Vagina (tissue), 2 donors: ENCODE results near the gene HTD2. TPM values are rescaled to one million over a fixed set of nuclear protein-coding genes. Genes with fewer than 3 reads are reported as not detected.

Experiments used
- DNase-seq, 2 donors: peaks; one replicate each; pipeline ENCODE4 v3.0.0-alpha.2; 2017; ENCODE audit errors: extremely low spot score in 2 of 2
- H3K27ac ChIP-seq: fragments of 200-600 bp; sonication (generic); one replicate; pipeline ENCODE4 v1.5.1; 2019
- H3K27me3 ChIP-seq: fragments of 200-600 bp; sonication (generic); one replicate; pipeline ENCODE4 v1.5.1; 2019
- H3K36me3 ChIP-seq, 2 donors: fragments of 200-600 bp; sonication (generic); one replicate each; pipeline ENCODE4 v1.5.1; 2017 to 2019
- H3K4me1 ChIP-seq: fragments of 200-600 bp; sonication (generic); one replicate; pipeline ENCODE4 v1.5.1; 2019
- H3K4me3 ChIP-seq, 2 donors: fragments of 200-600 bp; sonication (generic); 1 replicate in 1 of 2; 2 replicates in 1 of 2; pipeline ENCODE4 v1.5.1; 2016 to 2019
- H3K9me3 ChIP-seq: fragments of 200-600 bp; sonication (generic); one replicate; pipeline ENCODE4 v1.5.1; 2019
- CTCF ChIP-seq, 3 experiments: fragments of 450-650 bp in 2 of 3; fragments of 200-600 bp in 1 of 3; sonication (generic) in 1 of 3; IDR thresholded peaks; one replicate each; pipeline ENCODE4 v1.5.1; 2017 to 2019; ENCODE audit warnings: antibody characterized with exemption in 3 of 3, mild to moderate bottlenecking in 2 of 3, moderate library complexity in 2 of 3
- POLR2A ChIP-seq, 2 donors: fragments of 450-650 bp; IDR thresholded peaks; one replicate each; pipeline ENCODE4 v1.6.1; 2017; ENCODE audit warnings: antibody characterized with exemption in 2 of 2, mild to moderate bottlenecking in 2 of 2, moderate library complexity in 2 of 2
- POLR2AphosphoS5 ChIP-seq, 2 donors: sonication (generic); formaldehyde crosslinking; IDR thresholded peaks; one replicate each; pipeline ENCODE4 v1.9.0; 2017; ENCODE audit warnings: antibody characterized with exemption in 2 of 2, mild to moderate bottlenecking in 2 of 2, low read depth in 1 of 2; ENCODE audit not compliant: insufficient read depth in 1 of 2
- intact Hi-C: fragments of 100-400 bp; cut with DNase I; formaldehyde crosslinking; loops from one replicate; pipeline ENCODE4 v1.15.1; 2023
- total RNA-seq: library from RNA; depleted of rRNA; stranded (reverse); fragments of >200 nt; gene quantifications from one replicate; pipeline ENCODE4 v1.2.3, GENCODE V29; 2016

HTD2 gene
- total RNA-seq, 1 donor from 2014 or later, result 3.7 TPM

DNA sequence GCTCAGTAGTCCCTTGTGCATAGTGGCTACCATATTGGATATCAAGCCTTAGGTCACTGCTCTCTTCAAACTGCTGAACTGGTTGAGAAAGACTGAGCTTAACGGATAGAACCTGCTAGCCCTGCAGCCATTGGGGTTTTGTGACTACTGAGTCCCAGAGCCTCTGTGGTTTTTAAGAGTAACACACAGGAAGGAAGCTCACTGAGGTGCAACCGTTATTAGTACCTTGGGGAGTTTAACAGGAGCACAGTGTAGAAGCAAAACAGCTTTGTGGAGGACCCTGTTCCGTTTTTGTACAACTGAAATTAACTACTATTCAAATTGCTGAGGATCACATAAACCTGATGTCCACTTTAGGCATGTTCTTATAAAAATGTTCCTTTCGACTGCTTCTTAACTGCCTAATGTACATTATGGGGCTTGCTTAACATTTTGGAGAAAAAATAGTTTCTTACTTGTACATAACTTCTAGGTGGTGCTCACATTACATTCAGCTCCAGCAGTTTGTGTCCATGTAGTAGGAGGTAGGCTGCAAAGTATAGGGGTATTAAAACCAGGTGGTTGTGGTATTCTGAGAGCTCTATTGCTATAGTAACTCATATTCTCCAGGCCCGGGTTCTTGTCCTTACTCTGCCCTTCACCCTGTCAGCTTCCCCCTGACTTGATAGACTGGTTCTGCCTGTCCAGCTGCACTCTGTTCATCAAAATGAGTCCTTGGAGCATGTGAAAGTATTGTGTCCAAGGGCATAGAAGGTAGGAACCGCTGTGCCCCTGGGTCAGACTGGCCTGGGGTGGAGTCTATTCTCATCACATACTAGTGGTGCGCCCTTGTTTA lies 43.7 kb downstream of the HTD2 start:
- TF ChIP-seq POLR2AphosphoS5 (IDR thresholded peaks at IDR 0.05; ENCODE audit: insufficient read depth in 1 of 2, low read depth in 1 of 2) (no peak), POLR2A (IDR thresholded peaks at IDR 0.05) (no peak), CTCF (IDR thresholded peaks at IDR 0.05) (no peak)
- H3K27ac ChIP-seq, result no peak overlapping the region

GRCh38 chr3:58350627-58351013 lies 44.3 kb downstream of the HTD2 start:
- H3K4me1 ChIP-seq, result peaks cover 49% of the 10 kb centered on the region
- no peak for TF ChIP-seq POLR2A (IDR thresholded peaks at IDR 0.05)
- no peak for TF ChIP-seq POLR2AphosphoS5 (IDR thresholded peaks at IDR 0.05; ENCODE audit: insufficient read depth in 1 of 2, low read depth in 1 of 2)
- no peak overlapping the region for H3K4me3 ChIP-seq
- no peaks in the 10 kb centered on the region for H3K36me3 ChIP-seq
- no peaks in the 10 kb centered on the region for H3K27me3 ChIP-seq
- intact Hi-C loops, result no loop called here
- no peaks in the 10 kb centered on the region for H3K9me3 ChIP-seq
- no peak overlapping the region for H3K27ac ChIP-seq
- no peak for DNase-seq

More for the DNA sequence above, 43.7 kb downstream of the HTD2 start:
- Histone ChIP-seq H3K36me3 (no peaks in the 10 kb centered on the region), H3K4me3 (no peak overlapping the region), H3K27me3 (no peaks in the 10 kb centered on the region), H3K4me1 (peaks cover 51% of the 10 kb centered on the region), H3K9me3 (no peaks in the 10 kb centered on the region)
- no peak for DNase-seq
- intact Hi-C loops, result no loop called here

DNA sequence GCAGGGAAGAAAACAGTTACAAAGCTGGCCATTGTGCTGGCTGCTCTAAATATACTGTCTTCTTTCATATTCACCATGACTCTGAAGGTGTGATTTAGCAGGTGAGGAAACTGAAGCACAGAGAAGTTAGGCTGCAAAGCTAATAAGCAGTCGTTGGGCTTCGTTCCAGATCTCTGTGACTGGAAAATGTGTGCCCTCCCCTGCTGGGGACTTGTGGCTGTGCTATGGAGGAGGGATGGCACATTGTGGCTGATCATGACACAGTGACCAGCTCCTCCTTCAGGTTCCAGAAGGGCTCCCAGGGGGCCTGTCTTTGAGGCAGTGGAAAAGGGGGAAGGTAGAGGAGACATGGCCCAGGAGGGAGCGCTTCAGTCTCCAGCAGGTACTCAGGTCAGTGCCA lies 45.6 kb downstream of the HTD2 start:
- intact Hi-C loops, result no loop called here

DNA sequence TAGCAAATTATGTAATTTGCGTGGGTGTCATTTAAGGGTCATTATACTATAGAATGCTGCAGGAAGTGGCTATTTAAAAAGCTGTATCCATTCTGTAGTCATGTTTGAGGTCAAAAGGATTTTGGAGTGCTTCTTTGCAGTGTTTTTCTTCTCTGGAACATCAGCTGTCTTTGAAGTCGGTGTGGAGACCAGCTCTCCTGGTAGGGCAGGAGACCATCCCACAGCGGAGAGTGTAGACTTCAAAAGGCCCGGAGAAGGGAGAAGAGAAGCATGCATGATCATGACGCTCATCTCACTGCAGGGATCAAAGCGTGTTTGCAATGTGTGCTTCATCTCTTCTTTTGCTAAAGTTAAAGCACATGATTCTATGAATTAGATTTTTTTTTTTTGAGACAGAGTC lies 46.3 kb downstream of the HTD2 start:
- no peak for DNase-seq
- H3K4me3 ChIP-seq, result no peak overlapping the region
- peaks cover 48% of the 10 kb centered on the region for H3K4me1 ChIP-seq
- intact Hi-C loops, result no loop called here
- H3K27ac ChIP-seq, result no peak overlapping the region
- H3K27me3 ChIP-seq, result no peaks in the 10 kb centered on the region
- TF ChIP-seq POLR2A (IDR thresholded peaks at IDR 0.05), result no peak
- TF ChIP-seq CTCF (IDR thresholded peaks at IDR 0.05), result no peak
- TF ChIP-seq POLR2AphosphoS5 (IDR thresholded peaks at IDR 0.05; ENCODE audit: insufficient read depth in 1 of 2, low read depth in 1 of 2), result no peak
- no peaks in the 10 kb centered on the region for H3K36me3 ChIP-seq
- no peaks in the 10 kb centered on the region for H3K9me3 ChIP-seq

More for the DNA sequence above, 45.6 kb downstream of the HTD2 start:
- Histone ChIP-seq H3K9me3 (no peaks in the 10 kb centered on the region), H3K27ac (no peak overlapping the region), H3K4me3 (no peak overlapping the region), H3K36me3 (no peaks in the 10 kb centered on the region), H3K4me1 (peaks cover 49% of the 10 kb centered on the region), H3K27me3 (no peaks in the 10 kb centered on the region)
- TF ChIP-seq CTCF (IDR thresholded peaks at IDR 0.05) (no peak), POLR2AphosphoS5 (IDR thresholded peaks at IDR 0.05; ENCODE audit: insufficient read depth in 1 of 2, low read depth in 1 of 2) (no peak), POLR2A (IDR thresholded peaks at IDR 0.05) (no peak)
- no peak for DNase-seq

- Histone ChIP-seq H3K27ac (no peak overlapping the region), H3K27me3 (no peaks in the 10 kb centered on the region), H3K9me3 (no peaks in the 10 kb centered on the region), H3K36me3 (no peaks in the 10 kb centered on the region), H3K4me3 (no peak overlapping the region), H3K4me1 (peaks cover 52% of the 10 kb centered on the region)
- no peak for TF ChIP-seq POLR2AphosphoS5 (IDR thresholded peaks at IDR 0.05; ENCODE audit: insufficient read depth in 1 of 2, low read depth in 1 of 2)
- TF ChIP-seq CTCF (IDR thresholded peaks at IDR 0.05), result no peak
- no peak for TF ChIP-seq POLR2A (IDR thresholded peaks at IDR 0.05)
- intact Hi-C loops, result no loop called here
- no peak for DNase-seq
Observed at GRCh38 chr3:58353722-58354553, 47.6 kb downstream of the HTD2 start.
